GM23248 (cell line): ENCODE results near the gene TTC9C. TPM values are rescaled to one million over a fixed set of nuclear protein-coding genes. Genes with fewer than 3 reads are reported as not detected.
A peak's percentile ranks its signal among the peaks of the same experiment; 100 is the strongest.

Experiments used
- DNase-seq: peaks from one replicate; pipeline ENCODE4 v3.0.0-alpha.2; 2015
- H2AFZ ChIP-seq: fragments of 200-600 bp; sonication (generic); 2 replicates; pipeline ENCODE4 v1.6.1; 2016; ENCODE audit warnings: antibody characterized with exemption
- H3F3A ChIP-seq: fragments of 200-600 bp; sonication (generic); 2 replicates; pipeline ENCODE4 v1.6.1; 2016; ENCODE audit warnings: mild to moderate bottlenecking, antibody characterized with exemption, mixed run types; ENCODE audit not compliant: insufficient read depth
- H3K27ac ChIP-seq: fragments of 200-600 bp; sonication (generic); 2 replicates; pipeline ENCODE4 v1.5.1; 2016; ENCODE audit warnings: mild to moderate bottlenecking
- H3K27me3 ChIP-seq: fragments of 200-600 bp; sonication (generic); replicated peaks from 2 replicates; pipeline ENCODE4 v1.6.1; 2016; ENCODE audit warnings: mild to moderate bottlenecking; ENCODE audit not compliant: insufficient read depth
- H3K36me3 ChIP-seq: fragments of 200-600 bp; sonication (generic); 2 replicates; pipeline ENCODE4 v1.6.1; 2016; ENCODE audit warnings: low read depth, mild to moderate bottlenecking
- H3K4me1 ChIP-seq: fragments of 200-600 bp; sonication (generic); 2 replicates; pipeline ENCODE4 v1.6.1; 2016; ENCODE audit warnings: mild to moderate bottlenecking; ENCODE audit not compliant: insufficient read depth
- H3K4me2 ChIP-seq: fragments of 200-600 bp; sonication (generic); one replicate; pipeline ENCODE4 v1.6.1; 2016; ENCODE audit warnings: mild to moderate bottlenecking; ENCODE audit not compliant: unreplicated experiment
- H3K4me3 ChIP-seq: fragments of 200-600 bp; sonication (generic); 2 replicates; pipeline ENCODE4 v1.5.1; 2016; ENCODE audit warnings: mild to moderate bottlenecking
- H3K79me2 ChIP-seq: fragments of 200-600 bp; sonication (generic); 2 replicates; pipeline ENCODE4 v1.6.1; 2016; ENCODE audit warnings: mild to moderate bottlenecking; ENCODE audit not compliant: insufficient read depth
- H3K9ac ChIP-seq: fragments of 200-600 bp; sonication (generic); 2 replicates; pipeline ENCODE4 v1.6.1; 2016; ENCODE audit warnings: mild to moderate bottlenecking
- H3K9me2 ChIP-seq: fragments of 200-600 bp; sonication (generic); 2 replicates; pipeline ENCODE4 v1.6.1; 2016; ENCODE audit warnings: mixed run types, mild to moderate bottlenecking, moderate library complexity; ENCODE audit not compliant: insufficient read depth
- H3K9me3 ChIP-seq: fragments of 200-600 bp; sonication (generic); one replicate; pipeline ENCODE4 v1.6.1; 2017; ENCODE audit warnings: low read depth
- H4K20me1 ChIP-seq: fragments of 200-600 bp; sonication (generic); 2 replicates; pipeline ENCODE4 v1.6.0; 2016; ENCODE audit not compliant: insufficient read depth
- EZH2 ChIP-seq: fragments of 200-600 bp; sonication (generic); IDR thresholded peaks from 2 replicates; pipeline ENCODE4 v1.6.1; 2018; ENCODE audit warnings: antibody characterized with exemption, mild to moderate bottlenecking; ENCODE audit not compliant: insufficient read depth, poor library complexity, severe bottlenecking
- EZH2phosphoT487 ChIP-seq: fragments of 200-600 bp; sonication (generic); IDR thresholded peaks from 2 replicates; pipeline ENCODE4 v1.6.1; 2018; ENCODE audit warnings: antibody characterized with exemption, moderate library complexity, mild to moderate bottlenecking, low read depth; ENCODE audit not compliant: insufficient read depth
- WGBS, 2 experiments: methylation state at CpG; one replicate each; pipeline ENCODE4 v1.1.6; 2015 to 2017; ENCODE audit warnings: low lambda C conversion rate in 2 of 2, low coverage in 1 of 2; ENCODE audit errors: missing lambda C conversion rate in 2 of 2; 5-methylcytosine and 5-hydroxymethylcytosine counted together
- in situ Hi-C: fragments of 300-500 bp; cut with MboI; formaldehyde crosslinking; loops from 2 replicates; pipeline ENCODE4 v1.15.0; 2020
- polyA plus RNA-seq: library from polyadenylated mRNA; unstranded; fragments of >200 nt; fragmentation: Nextera tagmentation; extraction: Ambion mirVana; gene quantifications from 2 replicates; pipeline ENCODE4 v1.2.1, GENCODE V29; 2016
- total RNA-seq: library from RNA; depleted of rRNA; stranded (reverse); fragments of >200 nt; shearing (Covaris generic); gene quantifications from 2 replicates; pipeline ENCODE4 v1.2.3, GENCODE V29; 2014

Gene TTC9C
- total and polyA plus RNA-seq, 2 experiments from 2014 or later: 28.9 to 40.1 TPM

GRCh38 chr11:62725646-62726045 is 2.6 kb upstream of the TTC9C start:
- peak overlapping the region; percentile 95 for H3K27ac ChIP-seq

GRCh38 chr11:62726156-62726914 is 2.0 kb upstream of the TTC9C start:
- in situ Hi-C loops: no loop called here

More at GRCh38 chr11:62725646-62726045, 2.6 kb upstream of the TTC9C start:
- peak overlapping the region; percentile 88 for H3K4me3 ChIP-seq
- H2AFZ ChIP-seq: no peak overlapping the region
- peak overlapping the region; percentile 93 for H3K4me2 ChIP-seq
- H3K9me3 ChIP-seq: no peaks in the 10 kb centered on the region
- peak overlapping the region; percentile 92 for H3K9ac ChIP-seq
- H3K36me3 ChIP-seq: peaks cover 33% of the 10 kb centered on the region
- H3K79me2 ChIP-seq: peaks cover 83% of the 10 kb centered on the region
- 0% methylated on average over 7 of the region's 7 CpGs for WGBS, 2 experiments
- H4K20me1 ChIP-seq: peaks cover 13% of the 10 kb centered on the region; the same call in 1 of the 2 replicates
- peak; percentile 38 for DNase-seq
- peaks cover 20% of the 10 kb centered on the region for H3K4me1 ChIP-seq
- in situ Hi-C loops: no loop called here
- no peaks in the 10 kb centered on the region for H3K27me3 ChIP-seq
- peaks cover 45% of the 10 kb centered on the region for H3F3A ChIP-seq
- H3K9me2 ChIP-seq: no peaks in the 10 kb centered on the region
- no peak for TF ChIP-seq EZH2
- TF ChIP-seq EZH2phosphoT487: no peak

GRCh38 chr11:62726915-62727164 is 1.4 kb upstream of the TTC9C start:
- Histone ChIP-seq H3K9me2 (no peaks in the 10 kb centered on the region), H4K20me1 (peaks cover 13% of the 10 kb centered on the region; the same call in 1 of the 2 replicates), H2AFZ (peak overlapping the region; percentile 65; the same call in 1 of the 2 replicates), H3K27me3 (no peaks in the 10 kb centered on the region), H3K4me3 (peak overlapping the region; percentile 88), H3K27ac (peak overlapping the region; percentile 95), H3K4me1 (peaks cover 21% of the 10 kb centered on the region), H3K4me2 (peak overlapping the region; percentile 93), H3K9me3 (no peaks in the 10 kb centered on the region), H3F3A (peaks cover 45% of the 10 kb centered on the region), H3K79me2 (peaks cover 83% of the 10 kb centered on the region), H3K9ac (peak overlapping the region; percentile 92), H3K36me3 (peaks cover 21% of the 10 kb centered on the region)
- TF ChIP-seq EZH2phosphoT487 (no peak), EZH2 (no peak)
- no peak for DNase-seq
- 3% methylated on average over 8 to 37 of the region's 37 CpGs for WGBS, 2 experiments
- in situ Hi-C loops: no loop called here

More at GRCh38 chr11:62726156-62726914, 2.0 kb upstream of the TTC9C start:
- Histone ChIP-seq H3F3A (peaks cover 45% of the 10 kb centered on the region), H3K36me3 (peaks cover 26% of the 10 kb centered on the region), H3K9me3 (no peaks in the 10 kb centered on the region), H2AFZ (peak overlapping the region; percentile 65; the same call in 1 of the 2 replicates), H3K27me3 (no peaks in the 10 kb centered on the region), H3K4me3 (peak overlapping the region; percentile 88), H3K9me2 (no peaks in the 10 kb centered on the region), H3K9ac (peak overlapping the region; percentile 92), H4K20me1 (peaks cover 13% of the 10 kb centered on the region; the same call in 1 of the 2 replicates), H3K4me1 (peaks cover 21% of the 10 kb centered on the region), H3K79me2 (peaks cover 83% of the 10 kb centered on the region), H3K27ac (peak overlapping the region; percentile 95), H3K4me2 (peak overlapping the region; percentile 93)
- TF ChIP-seq EZH2: no peak
- no peak for TF ChIP-seq EZH2phosphoT487
- WGBS, 2 experiments: 0 to 2% methylated on average over 36 to 51 of the region's 51 CpGs
- DNase-seq: no peak

- in situ Hi-C loops: no loop called here
- peak; percentile 100 for DNase-seq
- 1% methylated on average over 50 to 71 of the region's 72 CpGs for WGBS, 2 experiments
Observed at GRCh38 chr11:62727165-62727871, 968 bp upstream of the TTC9C start, which contains the start of gene HNRNPUL2. TSS of gene HNRNPUL2 (minus strand) at chr11:62727457. CDS start at chr11:62727156, 301 bp downstream.

More at GRCh38 chr11:62727165-62727871, 968 bp upstream of the TTC9C start, which contains the start of gene HNRNPUL2:
- H3K4me3 ChIP-seq: peak within 1 kb of the TSS; percentile 88
- no peaks in the 10 kb centered on the region for H3K9me2 ChIP-seq
- no peaks in the 10 kb centered on the region for H3K9me3 ChIP-seq
- peaks cover 17% of the 10 kb centered on the region for H3K36me3 ChIP-seq
- H4K20me1 ChIP-seq: peaks cover 13% of the 10 kb centered on the region; the same call in 1 of the 2 replicates
- TF ChIP-seq EZH2phosphoT487: no peak
- no peak for TF ChIP-seq EZH2
- H3K79me2 ChIP-seq: peaks cover 83% of the 10 kb centered on the region
- no peaks in the 10 kb centered on the region for H3K27me3 ChIP-seq
- H2AFZ ChIP-seq: peak within 1 kb of the TSS; percentile 97
- peak within 1 kb of the TSS; percentile 93 for H3K4me2 ChIP-seq
- H3K4me1 ChIP-seq: peaks cover 21% of the 10 kb centered on the region
- peak within 1 kb of the TSS; percentile 95 for H3K27ac ChIP-seq
- peaks cover 45% of the 10 kb centered on the region for H3F3A ChIP-seq
- peak within 1 kb of the TSS; percentile 92 for H3K9ac ChIP-seq
